BLaER1 treated with 17β-estradiol and CSF1 and Interleukin-3, amounts not matched to agents 10 nM and 100 nM (cell line): Measurements from ENCODE around the gene CTBP1.

Experiments
- H3K27ac ChIP-seq, 11 experiments: shearing (Covaris generic); formaldehyde crosslinking; 2 replicates each; pipeline ENCODE4 v1.8.1; 2022
- H3K27me3 ChIP-seq, 11 experiments: shearing (Covaris generic); formaldehyde crosslinking; 2 replicates each; pipeline ENCODE4 v1.8.1; 2022
- H3K36me3 ChIP-seq, 11 experiments: shearing (Covaris generic); formaldehyde crosslinking; 2 replicates each; pipeline ENCODE4 v1.8.1; 2022
- H3K4me1 ChIP-seq, 10 experiments: shearing (Covaris generic); formaldehyde crosslinking; 2 replicates each; pipeline ENCODE4 v1.8.1; 2022
- H3K4me2 ChIP-seq, 11 experiments: shearing (Covaris generic); formaldehyde crosslinking; 2 replicates each; pipeline ENCODE4 v1.8.1; 2022
- H3K4me3 ChIP-seq, 10 experiments: shearing (Covaris generic); formaldehyde crosslinking; 2 replicates each; pipeline ENCODE4 v1.8.1; 2022
- H3K9ac ChIP-seq, 11 experiments: shearing (Covaris generic); formaldehyde crosslinking; 2 replicates each; pipeline ENCODE4 v1.8.1; 2022
- H3K9me3 ChIP-seq, 11 experiments: shearing (Covaris generic); formaldehyde crosslinking; replicated peaks in 1 of 11; 2 replicates each; pipeline ENCODE4 v1.8.1; 2022
- H4K20me1 ChIP-seq, 11 experiments: shearing (Covaris generic); formaldehyde crosslinking; 2 replicates each; pipeline ENCODE4 v1.8.1; 2022
- Cebpa-rat ChIP-seq, 11 experiments: shearing (Covaris generic); IDR thresholded peaks; 2 replicates each; pipeline ENCODE4 v1.8.1; 2022

The CTBP1 gene

DNA sequence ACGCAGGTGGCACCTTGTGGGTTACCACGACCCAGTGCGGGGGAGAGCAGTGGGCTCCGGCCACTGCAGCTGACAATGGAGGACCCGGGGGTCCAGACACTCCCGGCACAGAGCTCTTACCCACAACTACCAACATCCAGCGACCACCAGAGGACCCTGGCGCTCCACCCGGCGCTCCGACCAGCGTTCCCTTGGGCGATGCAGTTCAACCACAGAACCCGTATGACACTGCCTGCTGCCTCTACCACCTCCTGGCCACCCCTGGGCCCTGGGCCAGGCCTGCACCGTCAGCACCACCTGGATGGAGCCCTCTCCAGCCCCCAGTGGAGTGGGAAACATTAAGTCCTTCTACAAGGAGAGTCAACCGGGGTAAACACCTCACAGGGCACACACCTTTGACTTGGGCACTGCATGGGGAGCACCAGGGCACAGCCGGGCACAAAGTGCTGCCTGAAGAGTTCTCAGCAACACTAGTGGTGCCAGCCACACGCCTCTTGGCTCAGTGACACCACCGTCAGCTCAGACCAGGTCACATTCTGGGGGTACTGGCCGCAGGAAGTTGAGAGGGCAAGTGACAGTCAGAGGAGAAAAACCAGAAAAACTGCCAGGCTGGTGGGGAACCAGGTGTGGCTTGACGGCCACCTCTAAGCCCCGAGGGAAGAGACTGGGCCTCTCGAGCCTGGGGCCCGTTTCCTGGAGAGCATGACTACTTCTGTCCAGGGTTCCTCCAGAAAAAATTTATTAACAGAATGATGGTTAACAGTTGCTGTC is 2.6 kb downstream of the CTBP1 start:
- Histone ChIP-seq H3K27ac (peak overlapping the region in 10 of 11 experiments; percentile 95 to 98 (median 98); a peak in 18 of 22 replicates), H3K4me3 (peak overlapping the region; percentile 86 to 94 (median 90))

DNA sequence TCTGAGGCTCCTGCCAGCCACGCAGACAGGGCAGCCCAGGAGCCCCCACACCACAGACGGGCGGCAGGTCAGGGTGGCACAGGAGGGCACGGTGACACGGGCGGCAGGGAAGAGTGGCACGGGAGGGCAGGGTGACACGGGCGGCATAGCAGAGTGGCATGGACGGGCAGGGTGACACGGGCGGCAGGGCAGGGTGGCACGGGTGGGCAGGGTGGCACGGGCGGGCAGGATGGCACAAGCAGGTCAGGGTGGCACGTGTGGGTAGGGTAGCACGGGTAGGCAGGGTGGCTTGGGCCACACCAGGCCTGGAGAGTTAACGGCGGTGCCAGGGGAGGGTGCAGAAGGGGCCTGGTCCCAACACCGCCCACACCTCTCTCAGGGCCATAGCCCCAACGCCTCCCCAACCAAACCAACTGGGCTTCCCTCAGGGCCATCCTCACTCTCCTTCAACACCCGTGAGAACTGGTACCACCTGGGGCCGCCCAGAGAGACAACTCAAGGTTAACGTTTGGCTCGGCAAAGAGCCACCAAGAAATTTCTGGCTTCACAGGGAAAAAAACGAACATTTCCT is 3.4 kb downstream of the CTBP1 start:
- Histone ChIP-seq H3K9ac (peak overlapping the region; percentile 91 to 99 (median 98); a peak in 21 of 22 replicates), H3K4me2 (peak overlapping the region; percentile 90 to 100 (median 100)), H3K4me3 (peak overlapping the region; percentile 86 to 94 (median 90); a peak in 17 of 20 replicates), H4K20me1 (peaks cover 68 to 77% (median 70%) of the 10 kb centered on the region in 11 experiments), H3K27me3 (no peaks in the 10 kb centered on the region), H3K27ac (peak overlapping the region in 7 of 11 experiments; percentile 96 to 98 (median 98); a peak in 11 of 22 replicates), H3K9me3 (peaks cover 0 to 3% (median 1%) of the 10 kb centered on the region in 11 experiments; a peak in 10 of 22 replicates), H3K36me3 (peaks cover 11 to 41% (median 21%) of the 10 kb centered on the region in 11 experiments), H3K4me1 (peaks cover 53 to 68% (median 63%) of the 10 kb centered on the region in 10 experiments)
- TF ChIP-seq Cebpa-rat (IDR thresholded peaks at IDR 0.05) = no peak

More for the DNA sequence above, 2.6 kb downstream of the CTBP1 start:
- H3K27me3 ChIP-seq = no peaks in the 10 kb centered on the region
- H3K9ac ChIP-seq = peak overlapping the region; percentile 91 to 99 (median 98)
- H3K4me1 ChIP-seq = peaks cover 57 to 76% (median 69%) of the 10 kb centered on the region in 10 experiments
- peak overlapping the region; percentile 90 to 100 (median 100) for H3K4me2 ChIP-seq
- no peak for TF ChIP-seq Cebpa-rat (IDR thresholded peaks at IDR 0.05)
- H3K9me3 ChIP-seq = peaks cover 4 to 10% (median 8%) of the 10 kb centered on the region in 11 experiments; a peak in 20 of 22 replicates
- H3K36me3 ChIP-seq = peaks cover 9 to 41% (median 21%) of the 10 kb centered on the region in 11 experiments
- H4K20me1 ChIP-seq = peaks cover 61 to 70% (median 62%) of the 10 kb centered on the region in 11 experiments

DNA sequence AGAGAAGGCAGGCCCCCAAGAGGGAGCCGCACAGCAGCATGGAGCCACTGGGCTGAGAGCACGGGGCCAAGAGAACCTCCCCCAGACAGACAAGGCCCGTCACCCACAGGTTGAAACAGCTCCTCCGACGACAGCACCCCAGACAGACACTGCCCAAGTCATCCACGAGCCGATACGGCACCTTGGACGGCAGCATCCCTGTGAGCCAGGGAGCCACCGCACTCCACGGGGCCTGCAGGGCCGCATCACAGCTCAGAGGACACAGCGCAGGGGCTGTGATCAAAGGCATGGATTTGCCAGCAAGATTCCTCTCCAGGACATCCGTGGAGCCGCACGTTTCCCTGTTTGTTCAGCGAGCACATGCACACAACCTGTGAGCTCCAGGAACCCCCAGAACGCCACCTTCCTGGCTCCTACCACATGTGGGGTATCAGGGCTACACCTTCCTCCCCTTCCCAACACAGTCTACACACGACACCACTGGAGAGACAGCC is 3.9 kb downstream of the CTBP1 start:
- H3K4me3 ChIP-seq = peak overlapping the region in 1 of 10 experiments; percentile 12; a peak in 2 of 20 replicates
- peak overlapping the region in 8 of 11 experiments; percentile 66 to 98 (median 77); a peak in 13 of 22 replicates for H3K27ac ChIP-seq
- H3K9me3 ChIP-seq = no peaks in the 10 kb centered on the region
- peak overlapping the region in 10 of 11 experiments; percentile 51 to 99 (median 98); a peak in 17 of 22 replicates for H3K9ac ChIP-seq
- H3K27me3 ChIP-seq = no peaks in the 10 kb centered on the region
- H4K20me1 ChIP-seq = peaks cover 72 to 82% (median 74%) of the 10 kb centered on the region in 11 experiments
- peaks cover 48 to 63% (median 57%) of the 10 kb centered on the region in 10 experiments for H3K4me1 ChIP-seq
- peak overlapping the region; percentile 90 to 100 (median 100) for H3K4me2 ChIP-seq
- TF ChIP-seq Cebpa-rat (IDR thresholded peaks at IDR 0.05) = no peak
- peaks cover 14 to 42% (median 26%) of the 10 kb centered on the region in 11 experiments for H3K36me3 ChIP-seq

DNA sequence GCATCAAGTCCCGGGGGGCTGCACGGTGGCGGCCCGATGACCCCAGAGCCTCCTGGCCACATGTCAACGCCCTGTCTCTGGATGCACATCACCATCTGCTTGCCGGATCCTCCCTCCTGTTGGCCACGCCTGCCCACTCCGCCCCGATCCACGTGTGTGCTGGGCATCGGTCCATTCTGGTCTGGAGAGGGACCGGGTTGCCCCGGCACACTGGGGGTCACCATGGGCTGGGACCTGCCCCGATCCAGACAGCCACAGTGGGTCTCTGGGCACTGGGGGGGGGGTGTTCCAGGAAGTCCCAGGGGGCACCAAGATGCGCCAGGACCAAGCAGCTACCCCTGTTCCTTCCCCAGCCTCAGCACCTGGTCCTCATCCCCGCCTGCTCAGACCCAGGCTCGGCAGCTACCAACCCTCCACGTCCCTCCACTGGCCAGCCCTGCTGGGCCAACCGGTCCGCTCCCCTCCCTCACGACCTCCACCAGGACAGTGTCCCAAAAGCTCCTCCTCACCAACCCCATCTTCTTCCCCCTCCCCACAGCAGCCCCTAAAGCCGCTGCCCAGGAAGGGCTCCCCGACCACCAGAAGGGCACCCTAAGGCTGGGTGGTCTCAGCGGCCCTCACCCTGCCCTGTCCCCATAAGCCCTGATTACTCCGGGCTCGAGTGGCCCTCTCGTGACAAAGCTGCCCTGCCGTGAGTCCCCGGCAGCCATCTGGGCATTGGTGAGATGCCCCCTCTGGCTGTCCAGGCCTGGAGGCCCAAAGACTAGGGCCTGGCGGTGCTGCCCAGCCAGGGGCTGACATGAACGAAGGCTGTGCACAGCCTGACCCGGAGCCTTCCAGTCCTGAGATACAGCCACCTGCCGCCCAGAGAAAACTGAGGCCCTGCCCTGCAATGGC is 4.6 kb downstream of the CTBP1 start:
- Histone ChIP-seq H4K20me1 (peaks cover 79 to 89% (median 81%) of the 10 kb centered on the region in 11 experiments), H3K4me2 (peak overlapping the region; percentile 90 to 100 (median 100))

DNA sequence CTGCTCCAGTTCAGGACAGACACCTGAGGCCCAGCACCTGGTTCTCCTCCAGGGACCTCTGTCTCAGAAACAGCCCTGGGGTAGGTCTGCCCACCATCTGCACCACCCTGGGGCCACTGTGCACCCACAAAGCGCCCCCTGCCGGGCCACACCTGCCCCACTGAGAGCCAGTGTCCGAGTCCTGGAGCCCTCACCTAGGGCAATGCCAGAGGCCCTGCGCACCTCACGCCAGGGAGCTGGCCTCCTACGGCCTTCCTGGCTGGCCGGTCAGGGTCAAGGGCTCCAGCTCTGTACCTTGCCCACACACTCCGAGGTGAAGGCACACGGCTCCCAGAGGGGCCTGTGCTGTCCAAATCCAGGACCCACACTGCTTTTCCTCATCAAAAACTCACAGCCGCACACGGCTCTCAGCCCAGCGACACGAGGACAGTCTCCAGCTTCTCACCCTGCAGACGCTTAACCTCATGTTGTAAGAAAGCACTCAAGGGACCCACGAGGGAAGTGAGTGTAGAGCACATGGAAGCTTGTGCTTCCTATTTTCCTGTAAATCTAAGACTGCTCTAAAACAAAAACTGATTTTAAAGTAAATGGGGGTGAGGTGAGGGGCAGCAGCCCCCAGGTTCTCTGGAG is 5.4 kb downstream of the CTBP1 start:
- H3K4me3 ChIP-seq = peak overlapping the region in 2 of 10 experiments; percentile 19 to 33; a peak in 2 of 20 replicates
- H3K4me2 ChIP-seq = peak overlapping the region; percentile 90 to 100 (median 100)
- H4K20me1 ChIP-seq = peaks cover 86 to 97% (median 89%) of the 10 kb centered on the region in 11 experiments
- H3K36me3 ChIP-seq = peaks cover 28 to 57% (median 41%) of the 10 kb centered on the region in 11 experiments
- H3K4me1 ChIP-seq = peaks cover 44 to 58% (median 54%) of the 10 kb centered on the region in 10 experiments
- no peaks in the 10 kb centered on the region for H3K9me3 ChIP-seq
- H3K9ac ChIP-seq = peak overlapping the region in 10 of 11 experiments; percentile 42 to 99 (median 97); a peak in 18 of 22 replicates
- no peaks in the 10 kb centered on the region for H3K27me3 ChIP-seq
- no peak for TF ChIP-seq Cebpa-rat (IDR thresholded peaks at IDR 0.05)
- H3K27ac ChIP-seq = peak overlapping the region in 9 of 11 experiments; percentile 42 to 98 (median 75); a peak in 18 of 22 replicates

More for the DNA sequence above, 4.6 kb downstream of the CTBP1 start:
- H3K4me1 ChIP-seq = peaks cover 44 to 58% (median 53%) of the 10 kb centered on the region in 10 experiments
- H3K27me3 ChIP-seq = no peaks in the 10 kb centered on the region
- TF ChIP-seq Cebpa-rat (IDR thresholded peaks at IDR 0.05) = no peak
- H3K4me3 ChIP-seq = peak overlapping the region in 3 of 10 experiments; percentile 12 to 33 (median 28); a peak in 3 of 20 replicates
- H3K27ac ChIP-seq = peak overlapping the region in 10 of 11 experiments; percentile 2 to 98 (median 75); a peak in 18 of 22 replicates
- H3K9me3 ChIP-seq = no peaks in the 10 kb centered on the region
- H3K36me3 ChIP-seq = peaks cover 21 to 49% (median 33%) of the 10 kb centered on the region in 11 experiments
- H3K9ac ChIP-seq = peak overlapping the region in 10 of 11 experiments; percentile 42 to 99 (median 97); a peak in 19 of 22 replicates

DNA sequence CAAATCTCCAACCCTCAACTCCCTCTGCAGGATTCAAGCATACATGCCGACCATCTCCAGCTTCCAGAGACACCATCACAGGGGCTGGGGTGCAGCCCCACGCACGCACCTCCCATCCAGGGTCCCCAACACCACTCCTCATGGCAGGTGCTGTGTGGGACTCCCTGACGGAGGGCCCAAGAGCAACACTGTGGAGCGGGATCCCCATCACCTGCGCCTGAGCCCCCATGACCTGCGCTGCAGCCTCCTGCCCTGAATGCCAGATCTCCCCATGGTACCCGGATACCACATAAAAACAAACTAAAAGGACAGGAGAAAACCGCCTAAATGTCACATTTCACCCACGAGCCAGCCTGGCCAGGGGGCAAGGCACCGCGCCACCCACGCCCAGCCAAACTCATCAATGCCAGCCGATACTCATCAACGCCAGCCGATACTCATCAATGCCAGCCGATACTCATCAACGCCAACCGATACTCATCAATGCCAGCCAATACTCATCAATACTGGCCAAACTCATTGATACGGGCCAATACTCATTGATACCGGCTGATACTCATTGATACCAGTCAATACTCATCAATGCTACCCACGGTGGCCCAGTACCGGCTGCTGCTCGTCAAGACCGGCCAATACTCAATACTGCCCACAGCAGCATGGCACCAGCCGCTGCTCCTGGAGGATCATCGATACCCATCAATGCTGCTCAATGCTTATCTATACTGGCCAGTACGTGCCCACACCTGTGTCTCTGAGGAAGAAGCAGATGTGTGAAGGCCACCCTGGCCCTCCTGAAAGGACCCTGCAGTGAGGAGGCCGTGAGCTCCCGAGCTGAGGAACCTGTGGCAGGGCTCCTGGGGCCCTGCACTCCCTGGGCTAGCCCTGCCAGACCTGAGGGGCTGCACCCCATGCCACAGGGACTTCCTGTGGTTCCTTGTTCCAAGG is 6.2 kb downstream of the CTBP1 start:
- TF ChIP-seq Cebpa-rat (IDR thresholded peaks at IDR 0.05) = no peak
- Histone ChIP-seq H3K4me3 (no peak overlapping the region), H3K27me3 (no peaks in the 10 kb centered on the region), H4K20me1 (peaks cover 94 to 100% (median 97%) of the 10 kb centered on the region in 11 experiments), H3K9ac (peak overlapping the region in 8 of 11 experiments; percentile 4 to 99 (median 98); a peak in 12 of 22 replicates), H3K4me1 (peaks cover 44 to 58% (median 54%) of the 10 kb centered on the region in 10 experiments), H3K36me3 (peaks cover 36 to 65% (median 49%) of the 10 kb centered on the region in 11 experiments), H3K4me2 (peak overlapping the region; percentile 90 to 100 (median 100)), H3K9me3 (no peaks in the 10 kb centered on the region), H3K27ac (peak overlapping the region in 9 of 11 experiments; percentile 42 to 98 (median 75); a peak in 17 of 22 replicates)
